HL-60 (cell line): Measurements from ENCODE around the gene TIA1. TPM values are rescaled to one million over a fixed set of nuclear protein-coding genes. Genes with fewer than 3 reads are reported as not detected.

Source experiments
- DNase-seq, 2 experiments: peaks; one replicate each; pipeline ENCODE4 v3.0.0-alpha.2; 2010 to 2020; ENCODE audit warnings: low read depth in 1 of 2, low spot score in 1 of 2
- H3K27ac ChIP-seq: fragments of 250-450 bp; sonication (Bioruptor Pico); replicated peaks from 2 replicates; pipeline ENCODE4 v1.5.1; 2020; ENCODE audit warnings: mild to moderate bottlenecking, moderate library complexity
- H3K27me3 ChIP-seq: fragments of 250-450 bp; sonication (Bioruptor Pico); 2 replicates; pipeline ENCODE4 v1.5.1; 2021; ENCODE audit warnings: mild to moderate bottlenecking, moderate library complexity; ENCODE audit not compliant: insufficient read depth, poor library complexity, severe bottlenecking
- H3K4me3 ChIP-seq: replicated peaks from 2 replicates; pipeline ENCODE4 v1.5.1; 2011; ENCODE audit warnings: mild to moderate bottlenecking, control low read depth, low read length; ENCODE audit not compliant: insufficient read depth
- GABPA ChIP-seq: IDR thresholded peaks from 2 replicates; pipeline ENCODE4 v1.6.1; 2012; ENCODE audit warnings: low read depth
- POLR2AphosphoS5 ChIP-seq: IDR thresholded peaks from 2 replicates; pipeline ENCODE4 v1.6.1; 2012; ENCODE audit warnings: low read depth
- microRNA-seq: library from miRNA; unstranded; fragments of <30 nt; microRNA quantifications from one replicate; pipeline ENCODE4, GENCODE V29; 2018
- TF ChIP-seq, protein P1 (sequence below): IDR thresholded peaks from one replicate; pipeline ENCODE4 v1.5.1; 2011; ENCODE audit warnings: low read length, control low read depth, inconsistent platforms; ENCODE audit not compliant: insufficient read depth
- TF ChIP-seq, protein P2 (sequence below): IDR thresholded peaks from 2 replicates; pipeline ENCODE4 v1.6.1; 2012; ENCODE audit warnings: low read depth; ENCODE audit not compliant: insufficient replicate concordance

The TIA1 gene

DNA sequence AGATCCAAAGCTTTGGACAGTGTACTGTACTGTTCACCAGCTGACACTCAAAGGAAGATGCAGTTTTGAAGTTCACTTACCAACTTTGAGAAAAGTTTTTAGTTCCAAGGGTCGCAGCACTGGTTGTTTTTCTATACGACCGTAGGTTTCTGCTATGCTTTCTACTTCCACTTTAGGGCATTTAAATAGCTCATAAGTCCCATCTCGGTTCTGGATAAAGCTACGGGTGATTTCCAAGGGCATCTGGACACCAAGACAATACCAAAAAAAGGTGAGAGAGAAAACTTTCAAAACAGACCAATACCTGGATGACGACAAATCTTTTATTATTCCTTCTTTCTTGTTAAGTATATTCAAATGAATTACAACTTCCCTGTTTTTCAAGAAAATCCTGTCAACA is 87.9 kb downstream of the TIA1 start:
- no peak for DNase-seq
- TF ChIP-seq POLR2AphosphoS5 = no peak
- TF ChIP-seq, protein P1, sequence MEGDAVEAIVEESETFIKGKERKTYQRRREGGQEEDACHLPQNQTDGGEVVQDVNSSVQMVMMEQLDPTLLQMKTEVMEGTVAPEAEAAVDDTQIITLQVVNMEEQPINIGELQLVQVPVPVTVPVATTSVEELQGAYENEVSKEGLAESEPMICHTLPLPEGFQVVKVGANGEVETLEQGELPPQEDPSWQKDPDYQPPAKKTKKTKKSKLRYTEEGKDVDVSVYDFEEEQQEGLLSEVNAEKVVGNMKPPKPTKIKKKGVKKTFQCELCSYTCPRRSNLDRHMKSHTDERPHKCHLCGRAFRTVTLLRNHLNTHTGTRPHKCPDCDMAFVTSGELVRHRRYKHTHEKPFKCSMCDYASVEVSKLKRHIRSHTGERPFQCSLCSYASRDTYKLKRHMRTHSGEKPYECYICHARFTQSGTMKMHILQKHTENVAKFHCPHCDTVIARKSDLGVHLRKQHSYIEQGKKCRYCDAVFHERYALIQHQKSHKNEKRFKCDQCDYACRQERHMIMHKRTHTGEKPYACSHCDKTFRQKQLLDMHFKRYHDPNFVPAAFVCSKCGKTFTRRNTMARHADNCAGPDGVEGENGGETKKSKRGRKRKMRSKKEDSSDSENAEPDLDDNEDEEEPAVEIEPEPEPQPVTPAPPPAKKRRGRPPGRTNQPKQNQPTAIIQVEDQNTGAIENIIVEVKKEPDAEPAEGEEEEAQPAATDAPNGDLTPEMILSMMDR = no peak
- no peak for TF ChIP-seq GABPA
- TF ChIP-seq, protein P2, sequence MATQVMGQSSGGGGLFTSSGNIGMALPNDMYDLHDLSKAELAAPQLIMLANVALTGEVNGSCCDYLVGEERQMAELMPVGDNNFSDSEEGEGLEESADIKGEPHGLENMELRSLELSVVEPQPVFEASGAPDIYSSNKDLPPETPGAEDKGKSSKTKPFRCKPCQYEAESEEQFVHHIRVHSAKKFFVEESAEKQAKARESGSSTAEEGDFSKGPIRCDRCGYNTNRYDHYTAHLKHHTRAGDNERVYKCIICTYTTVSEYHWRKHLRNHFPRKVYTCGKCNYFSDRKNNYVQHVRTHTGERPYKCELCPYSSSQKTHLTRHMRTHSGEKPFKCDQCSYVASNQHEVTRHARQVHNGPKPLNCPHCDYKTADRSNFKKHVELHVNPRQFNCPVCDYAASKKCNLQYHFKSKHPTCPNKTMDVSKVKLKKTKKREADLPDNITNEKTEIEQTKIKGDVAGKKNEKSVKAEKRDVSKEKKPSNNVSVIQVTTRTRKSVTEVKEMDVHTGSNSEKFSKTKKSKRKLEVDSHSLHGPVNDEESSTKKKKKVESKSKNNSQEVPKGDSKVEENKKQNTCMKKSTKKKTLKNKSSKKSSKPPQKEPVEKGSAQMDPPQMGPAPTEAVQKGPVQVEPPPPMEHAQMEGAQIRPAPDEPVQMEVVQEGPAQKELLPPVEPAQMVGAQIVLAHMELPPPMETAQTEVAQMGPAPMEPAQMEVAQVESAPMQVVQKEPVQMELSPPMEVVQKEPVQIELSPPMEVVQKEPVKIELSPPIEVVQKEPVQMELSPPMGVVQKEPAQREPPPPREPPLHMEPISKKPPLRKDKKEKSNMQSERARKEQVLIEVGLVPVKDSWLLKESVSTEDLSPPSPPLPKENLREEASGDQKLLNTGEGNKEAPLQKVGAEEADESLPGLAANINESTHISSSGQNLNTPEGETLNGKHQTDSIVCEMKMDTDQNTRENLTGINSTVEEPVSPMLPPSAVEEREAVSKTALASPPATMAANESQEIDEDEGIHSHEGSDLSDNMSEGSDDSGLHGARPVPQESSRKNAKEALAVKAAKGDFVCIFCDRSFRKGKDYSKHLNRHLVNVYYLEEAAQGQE = no peak
- no peaks in the 10 kb centered on the region for H3K27me3 ChIP-seq
- H3K27ac ChIP-seq = no peak overlapping the region
- no peak overlapping the region for H3K4me3 ChIP-seq

Small RNA genes lying within 50 kb of the gene (microRNA-seq; reads per million reads assigned to microRNA genes)
- gene MIR1285-2 = not detected
